Left ventricle myocardium superior (tissue), 1 donor: Measurements from ENCODE around the gene ZNF319. TPM values are rescaled to one million over a fixed set of nuclear protein-coding genes. Genes with fewer than 3 reads are reported as not detected.

ENCODE experiments used
- ATAC-seq: fragments of 200-7000 bp; cut with Tn5 transposase; one replicate; pipeline ENCODE4 v1.9.1; 2020; ENCODE audit warnings: mild to moderate bottlenecking, moderate library complexity
- DNase-seq: peaks from one replicate; pipeline ENCODE4 v3.0.0-alpha.2; 2020
- intact Hi-C: fragments of 100-400 bp; cut with micrococcal nuclease; formaldehyde crosslinking; loops from one replicate; pipeline ENCODE4 v1.11.0; 2022
- total RNA-seq: library from RNA; stranded (reverse); fragmentation: NEBNext Ultra II Directional; extraction: Animal tissue kit (Norgen Biotek cat#: 25700); gene quantifications from one replicate; pipeline ENCODE4 v1.2.1, GENCODE V29; 2021
- donor health status: DM: no; HTN: yes; CAD: no; lungs with severe emphysema.

ZNF319 gene
- total RNA-seq, 1 donor from 2014 or later, result 9.2 TPM

DNA sequence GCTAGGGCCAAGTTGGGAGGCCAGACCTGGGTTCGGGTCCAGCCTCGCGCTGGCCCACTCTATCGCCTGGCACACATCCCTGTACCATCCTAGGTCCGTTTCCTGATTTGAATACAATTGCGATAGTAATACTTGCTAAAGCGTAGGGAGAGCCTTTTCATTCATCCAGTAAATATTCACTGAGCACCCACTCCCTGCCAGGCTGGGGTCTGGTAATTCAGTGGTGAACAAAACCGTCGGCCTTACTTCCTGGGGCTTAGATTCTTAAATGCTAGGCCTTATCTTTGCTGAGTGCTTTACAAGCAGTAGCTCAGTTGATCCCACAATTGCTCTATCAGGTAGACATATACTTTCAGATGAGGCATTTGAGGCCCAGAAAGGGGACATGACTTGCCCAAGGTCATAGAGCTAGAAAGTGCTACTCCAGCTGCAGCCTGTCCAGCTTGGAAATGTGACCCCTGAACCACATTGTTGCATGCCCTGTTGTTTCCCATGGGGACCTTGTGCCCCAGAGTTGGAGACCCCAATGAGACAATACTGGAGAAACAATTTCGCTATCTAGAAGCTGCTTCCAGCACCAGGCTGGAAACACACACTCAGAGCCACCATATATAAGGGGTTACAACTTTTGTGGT is 1.4 kb upstream of the ZNF319 start:
- no peak for ATAC-seq
- no peak for DNase-seq
- intact Hi-C loops, result loop anchor here (10.0 kb wide), 1 partner anchor 267 kb away; the partner anchor contains the start of gene KATNB1

DNA sequence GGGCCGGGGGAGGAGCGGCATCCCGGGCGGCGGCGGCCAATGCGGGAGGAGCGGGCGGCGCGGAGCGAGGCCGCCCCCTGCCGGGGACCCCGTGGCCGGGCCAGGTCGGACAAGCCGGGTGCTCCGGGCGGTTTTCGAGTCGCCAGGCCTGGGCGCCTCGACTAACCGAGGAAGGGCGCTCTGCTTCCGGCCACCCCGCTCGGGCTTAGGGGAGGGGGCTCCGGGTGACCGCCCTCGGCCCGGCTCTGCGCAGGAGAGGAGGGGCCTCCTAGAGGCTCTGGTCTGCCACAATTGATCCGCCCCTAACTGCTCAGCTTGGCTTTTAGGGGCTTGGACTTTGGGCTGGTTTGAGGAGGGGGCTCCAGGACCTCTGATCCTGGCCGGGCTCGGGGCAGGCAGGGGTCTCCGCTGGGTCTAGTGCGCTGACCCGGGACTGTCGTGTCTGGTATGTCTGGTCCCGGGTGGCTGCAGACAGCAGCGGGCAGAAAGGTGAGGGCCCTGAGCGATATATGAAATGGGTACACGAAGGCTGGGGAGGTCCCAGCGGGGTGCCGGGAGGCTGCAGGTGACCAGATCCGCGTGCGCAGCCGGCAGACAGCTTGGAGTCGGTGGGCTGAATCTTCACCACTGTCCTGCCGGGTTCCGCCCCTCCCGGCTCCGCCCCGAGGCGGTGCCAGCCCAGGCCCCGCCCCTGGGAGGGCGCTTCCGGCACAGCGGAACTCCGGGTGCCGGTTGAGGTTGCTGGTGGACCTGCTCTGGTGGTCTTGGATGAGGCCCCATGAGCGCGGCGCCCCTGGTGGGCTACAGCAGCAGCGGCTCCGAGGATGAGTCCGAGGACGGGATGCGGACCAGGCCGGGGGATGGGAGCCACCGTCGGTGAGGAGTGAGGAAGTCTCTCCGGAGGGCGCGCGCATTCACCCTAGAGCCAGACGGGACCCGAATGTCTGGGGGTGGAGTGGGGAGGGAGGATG is 519 bp upstream of the ZNF319 start, which contains the start of gene USB1:
USB1 (plus strand) TSS at position 702 of the 971 bp plus-strand sequence; CDS start at position 779, 77 bp downstream.
- intact Hi-C loops, result loop anchor here (10.0 kb wide), 1 partner anchor 266 kb away; the partner anchor contains the start of gene KATNB1
- ATAC-seq (peak; percentile 94), DNase-seq (peak; percentile 94)

- no peak for ATAC-seq
- no peak for DNase-seq
- intact Hi-C loops, result no loop called here
These were observed 1.0 kb downstream of the ZNF319 start for GRCh38 chr16:57999366-57999970.

DNA sequence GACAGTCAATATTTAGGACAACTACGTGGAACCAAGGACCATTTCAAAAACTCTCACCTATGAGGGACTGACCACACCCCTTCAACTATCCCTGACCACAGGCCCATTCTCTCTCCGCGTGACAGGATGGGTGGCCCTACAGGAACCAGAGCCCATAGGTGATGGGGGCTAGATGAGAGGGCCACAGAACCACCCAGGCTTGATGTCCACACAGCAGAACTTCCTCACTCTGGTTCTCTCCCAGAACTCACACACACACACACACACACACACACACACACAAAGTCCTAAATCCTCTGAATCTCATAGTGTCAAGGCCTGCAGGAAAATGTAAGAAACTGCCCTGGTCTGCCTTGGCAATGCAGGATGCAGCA is 1.5 kb downstream of the ZNF319 start:
- intact Hi-C loops, result no loop called here
- ATAC-seq (no peak), DNase-seq (no peak)

DNA sequence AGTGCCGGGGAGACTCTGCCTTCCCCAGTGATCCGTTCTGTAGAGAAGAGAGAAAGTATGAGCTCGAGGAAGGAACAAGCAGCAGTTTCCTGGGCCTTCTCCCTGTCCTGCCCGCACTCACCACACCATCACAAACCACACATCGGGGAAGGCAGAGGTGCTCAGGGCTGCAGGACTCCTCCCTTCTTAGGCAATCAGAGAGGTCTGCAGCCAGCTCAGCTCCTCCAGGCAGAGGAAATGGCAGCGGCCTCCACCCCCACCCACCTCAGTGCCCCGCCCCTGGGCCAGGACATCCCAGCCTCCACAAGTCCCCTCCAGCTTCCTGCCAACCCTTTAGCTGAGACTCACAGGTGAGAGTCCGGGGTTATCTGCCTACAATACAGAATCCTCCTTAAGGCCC is 2.0 kb downstream of the ZNF319 start:
- no peak for DNase-seq
- intact Hi-C loops, result no loop called here
- ATAC-seq, result no peak

DNA sequence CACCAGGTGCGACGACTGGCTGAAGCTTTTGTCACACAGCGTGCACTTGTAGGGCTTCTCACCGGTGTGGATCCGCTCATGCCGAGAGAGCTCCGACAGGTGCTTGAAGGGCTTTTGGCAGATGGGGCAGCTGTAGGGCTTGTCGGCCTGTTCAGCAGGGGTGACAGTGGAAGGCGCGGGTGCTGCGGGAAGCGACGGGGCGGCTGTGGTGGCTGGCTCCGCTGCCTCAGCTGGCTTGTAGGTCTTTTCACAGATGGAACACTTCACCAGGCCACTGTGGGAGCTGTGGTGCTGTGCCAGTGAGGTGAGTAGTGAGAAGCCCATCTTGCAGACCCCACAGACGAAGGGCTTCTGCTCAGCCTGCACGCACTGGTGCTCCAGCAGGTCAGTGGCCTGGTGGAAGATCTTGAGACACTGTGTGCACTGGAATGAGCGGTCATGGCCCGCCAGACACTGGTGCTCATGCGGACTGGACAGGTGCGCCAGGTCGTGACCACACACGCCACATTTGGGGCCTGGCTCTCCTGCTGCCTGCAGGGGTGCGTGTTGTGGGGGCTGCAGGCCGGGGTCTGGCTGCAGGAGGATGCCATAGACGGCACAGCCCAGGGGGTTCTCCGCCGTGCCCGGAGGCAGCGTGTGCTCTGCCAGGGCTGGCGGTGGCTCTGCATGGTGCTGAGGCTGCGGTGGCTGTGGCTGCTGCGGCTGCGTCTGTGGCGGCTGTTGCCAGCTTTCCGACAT is 2.8 kb downstream of the ZNF319 start:
- ATAC-seq (no peak), DNase-seq (no peak)
- intact Hi-C loops, result no loop called here

DNA sequence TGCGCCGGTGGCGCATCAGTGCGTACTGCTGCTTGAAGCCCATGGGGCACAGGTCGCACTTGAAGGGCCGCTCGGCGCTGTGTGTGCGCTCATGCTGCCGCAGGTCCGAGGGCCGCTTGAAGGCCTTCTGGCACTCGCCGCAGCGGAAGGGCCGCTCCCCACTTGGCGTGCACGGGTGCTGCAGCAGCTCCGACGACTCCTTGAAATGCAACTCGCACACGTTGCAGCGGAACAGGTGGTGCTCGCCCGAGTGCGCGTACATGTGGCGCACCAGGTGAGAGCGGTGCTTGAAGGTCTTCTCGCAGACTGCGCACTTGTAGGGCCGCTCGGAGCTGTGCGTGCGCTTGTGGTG is 3.3 kb downstream of the ZNF319 start:
- ATAC-seq (no peak), DNase-seq (no peak)
- intact Hi-C loops, result no loop called here

DNA sequence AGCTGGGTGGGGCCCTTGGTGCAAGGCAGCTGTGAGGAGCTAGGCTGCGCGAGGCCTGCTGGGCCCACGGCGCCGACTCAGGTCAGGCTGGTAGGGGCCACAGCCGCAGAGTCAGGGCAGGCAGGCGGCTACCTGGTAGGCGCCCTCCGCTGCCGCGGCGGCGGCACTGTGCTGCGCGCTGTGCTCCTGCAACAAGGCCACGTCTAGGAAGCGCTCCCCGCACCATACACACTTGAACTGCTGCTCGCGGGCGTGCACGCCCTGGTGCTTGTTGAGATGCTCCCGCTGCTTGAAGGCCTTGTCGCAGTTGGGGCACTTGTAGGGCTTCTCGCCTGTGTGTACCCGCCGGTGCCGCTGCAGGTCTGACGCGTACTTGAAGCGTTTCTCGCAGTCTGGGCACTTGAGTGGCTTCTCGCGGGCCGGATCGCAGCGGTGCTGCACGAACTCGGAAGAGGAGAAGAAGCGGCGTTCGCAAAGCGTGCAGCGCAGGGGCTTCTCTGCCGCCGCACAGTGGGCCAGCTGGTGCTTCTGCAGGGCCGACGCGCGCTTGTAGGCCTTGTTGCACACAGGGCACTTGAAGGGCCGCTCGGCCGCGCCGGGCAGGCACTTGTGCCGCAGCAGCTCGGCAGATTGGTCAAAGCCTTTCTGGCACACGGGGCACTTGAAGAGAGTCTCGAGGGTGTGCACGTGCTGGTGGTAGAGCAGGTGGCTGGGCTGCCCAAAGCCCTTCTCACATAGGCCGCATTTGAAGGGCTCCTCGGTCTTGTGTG is 3.9 kb downstream of the ZNF319 start:
- intact Hi-C loops, result no loop called here

GRCh38 chr16:57995721-57996405 is 4.6 kb downstream of the ZNF319 start:
- no peak for ATAC-seq

More for the DNA sequence above, 3.9 kb downstream of the ZNF319 start:
- no peak for DNase-seq
- ATAC-seq, result no peak

GRCh38 chr16:57994778-57995177 is 5.7 kb downstream of the ZNF319 start:
- intact Hi-C loops, result no loop called here
- DNase-seq, result peak; percentile 70
- peak; percentile 38 for ATAC-seq

More at GRCh38 chr16:57995721-57996405, 4.6 kb downstream of the ZNF319 start:
- no peak for DNase-seq
- intact Hi-C loops, result no loop called here

DNA sequence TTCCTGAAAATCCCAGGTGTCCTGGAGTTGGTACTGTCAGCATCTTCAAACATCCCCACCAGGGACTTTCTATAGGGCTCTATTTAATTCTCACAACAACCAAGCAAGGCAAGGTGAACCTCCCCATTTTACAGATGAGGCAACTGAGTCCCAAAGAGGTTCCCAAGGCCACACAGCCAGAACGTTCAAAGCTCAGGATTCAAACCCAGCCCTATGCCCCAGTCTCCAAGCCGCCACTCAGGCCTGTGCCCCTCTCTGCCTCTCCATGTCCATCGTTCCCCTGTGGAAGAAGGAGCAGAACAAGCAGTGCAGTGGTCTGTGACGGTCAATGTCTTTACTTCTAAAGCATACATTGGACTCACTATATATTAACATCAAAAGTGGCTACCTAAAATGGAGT is 6.1 kb downstream of the ZNF319 start:
- intact Hi-C loops, result no loop called here
- DNase-seq (no peak), ATAC-seq (no peak)

- DNase-seq (no peak), ATAC-seq (no peak)
- intact Hi-C loops, result no loop called here
These were observed 6.6 kb downstream of the ZNF319 start for GRCh38 chr16:57993897-57994296.

DNA sequence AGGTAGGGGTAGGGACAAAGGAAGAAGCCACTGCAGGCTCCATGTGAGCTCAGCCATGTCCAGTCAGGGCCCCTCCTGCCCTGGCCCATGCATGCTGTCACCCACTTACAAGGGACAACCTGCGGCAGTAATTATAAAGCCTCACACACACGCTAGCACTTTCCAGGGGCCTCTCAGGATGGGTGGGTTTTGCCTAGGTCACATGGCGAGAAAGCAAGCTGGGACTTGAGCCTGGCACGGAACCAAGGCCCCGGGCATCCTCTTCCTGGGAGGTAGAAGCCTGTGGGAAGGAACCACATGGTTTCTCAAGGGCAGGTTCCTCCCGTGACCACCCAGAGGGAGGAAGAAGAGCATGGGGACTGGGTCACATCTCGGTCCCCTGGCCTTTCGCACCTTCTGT is 7.0 kb downstream of the ZNF319 start:
- DNase-seq, result no peak
- intact Hi-C loops, result no loop called here
- no peak for ATAC-seq

DNA sequence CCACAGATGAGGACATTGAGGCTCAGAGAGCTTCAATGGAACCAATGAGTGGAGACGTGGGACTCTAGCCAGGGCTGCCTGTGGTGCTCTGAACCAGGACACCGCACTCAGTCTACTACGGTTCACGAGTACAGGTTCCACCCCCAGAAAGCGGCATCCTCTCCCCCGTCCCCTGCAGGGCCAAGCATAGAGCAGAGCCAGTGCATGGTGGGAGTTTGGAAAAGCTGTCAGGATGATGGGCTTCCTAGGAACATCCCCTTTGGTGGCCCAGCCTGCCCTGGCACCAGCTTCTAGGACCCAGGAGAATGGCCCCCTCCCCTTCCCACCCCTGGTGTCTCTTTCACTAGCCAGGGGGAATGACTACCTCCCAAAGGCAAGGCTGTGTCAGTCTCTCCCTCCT is 8.4 kb downstream of the ZNF319 start:
- ATAC-seq, result no peak
- intact Hi-C loops, result no loop called here

GRCh38 chr16:57991551-57992059 is 8.9 kb downstream of the ZNF319 start:
- intact Hi-C loops, result no loop called here
- ATAC-seq (no peak), DNase-seq (no peak)

More for the DNA sequence above, 8.4 kb downstream of the ZNF319 start:
- DNase-seq, result no peak

DNA sequence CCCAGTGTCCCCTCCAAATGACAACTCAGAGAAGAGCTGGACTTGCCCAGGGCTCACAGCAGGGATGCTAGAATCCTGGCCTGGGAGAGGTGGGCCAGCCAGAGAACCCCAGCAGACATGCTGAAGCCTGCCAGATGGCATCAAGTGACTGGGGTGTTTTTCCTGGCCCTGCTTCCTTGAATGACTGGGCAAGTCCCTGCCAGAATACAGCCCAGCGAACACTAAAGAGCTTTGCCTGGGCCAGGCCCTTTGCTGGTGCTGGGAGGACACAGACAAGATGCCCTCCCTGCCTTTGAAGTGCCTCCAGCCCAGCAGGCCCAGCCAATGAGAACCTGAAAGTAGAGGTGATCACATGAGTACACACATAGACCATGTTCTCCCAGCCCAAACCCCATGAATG is 11.5 kb downstream of the ZNF319 start:
- DNase-seq, result peak; percentile 63
- peak; percentile 78 for ATAC-seq
- intact Hi-C loops, result no loop called here

GRCh38 chr16:57987441-57988177 is 12.9 kb downstream of the ZNF319 start:
- no peak for ATAC-seq

More at GRCh38 chr16:57987441-57988177, 12.9 kb downstream of the ZNF319 start:
- intact Hi-C loops, result no loop called here
- no peak for DNase-seq
